CD14-positive monocyte (primary cell): Measurements from ENCODE around the gene PLSCR4. TPM values are rescaled to one million over a fixed set of nuclear protein-coding genes. Genes with fewer than 3 reads are reported as not detected.

Source experiments
- DNase-seq, 3 donors: peaks; one replicate each; pipeline ENCODE4 v3.0.0-alpha.2; 2011 to 2022
- H2AFZ ChIP-seq: 2 replicates; pipeline ENCODE4 v1.6.0; 2012; ENCODE audit warnings: mild to moderate bottlenecking, low read depth, low read length, inconsistent platforms; ENCODE audit not compliant: insufficient read depth, poor library complexity, severe bottlenecking
- H3K27ac ChIP-seq, 2 donors: 1 replicate in 1 of 2; 2 replicates in 1 of 2; pipeline ENCODE4 v1.5.1; 2012 to 2013; ENCODE audit warnings: low read length in 2 of 2, control low read depth in 1 of 2, inconsistent platforms in 1 of 2, low read depth in 1 of 2, mild to moderate bottlenecking in 1 of 2
- H3K27me3 ChIP-seq, 2 donors: one replicate each; pipeline versions ENCODE4 v1.6.0 to v1.6.1; 2011 to 2013; ENCODE audit warnings: low read length in 2 of 2; ENCODE audit not compliant: control insufficient read depth in 2 of 2, insufficient read depth in 2 of 2
- H3K36me3 ChIP-seq, 2 donors: replicated peaks in 1 of 2; 1 replicate in 1 of 2; 2 replicates in 1 of 2; pipeline versions ENCODE4 v1.5.1 to v1.6.1; 2012 to 2013; ENCODE audit warnings: low read length in 2 of 2, control low read depth in 1 of 2, inconsistent platforms in 1 of 2, mild to moderate bottlenecking in 1 of 2; ENCODE audit not compliant: insufficient read depth in 2 of 2, control insufficient read depth in 1 of 2
- H3K4me1 ChIP-seq, 2 donors: 1 replicate in 1 of 2; 2 replicates in 1 of 2; pipeline versions ENCODE4 v1.5.1 to v1.6.1; 2012 to 2013; ENCODE audit warnings: low read length in 2 of 2, control low read depth in 1 of 2, inconsistent platforms in 1 of 2, mild to moderate bottlenecking in 1 of 2, moderate library complexity in 1 of 2; ENCODE audit not compliant: insufficient read depth in 2 of 2, control insufficient read depth in 1 of 2
- H3K4me2 ChIP-seq: replicated peaks from 2 replicates; pipeline ENCODE3; 2012; ENCODE audit warnings: low read length, moderate library complexity, mild to moderate bottlenecking; ENCODE audit not compliant: poor library complexity, severe bottlenecking; ENCODE audit errors: extremely low read depth
- H3K4me3 ChIP-seq, 3 experiments: fragments of 200-600 bp in 1 of 3; sonication (generic) in 1 of 3; replicated peaks in 1 of 3; 1 replicate in 2 of 3; 2 replicates in 1 of 3; pipeline ENCODE4 v1.5.1; 2011 to 2013; ENCODE audit warnings: low read length in 3 of 3, mild to moderate bottlenecking in 3 of 3, control low read depth in 2 of 3, low read depth in 2 of 3, inconsistent platforms in 1 of 3, moderate library complexity in 1 of 3
- H3K79me2 ChIP-seq: 2 replicates; pipeline ENCODE4 v1.6.0; 2012; ENCODE audit warnings: mild to moderate bottlenecking, control low read depth, inconsistent platforms, low read length, moderate library complexity; ENCODE audit not compliant: insufficient read depth
- H3K9ac ChIP-seq: 2 replicates; pipeline ENCODE4 v1.6.0; 2017; ENCODE audit warnings: low read length, mild to moderate bottlenecking; ENCODE audit not compliant: insufficient read depth, poor library complexity, severe bottlenecking
- H3K9me3 ChIP-seq, 2 donors: replicated peaks in 1 of 2; 1 replicate in 1 of 2; 2 replicates in 1 of 2; pipeline versions ENCODE4 v1.5.1 to v1.6.1; 2012 to 2013; ENCODE audit warnings: low read length in 2 of 2, control low read depth in 1 of 2; ENCODE audit not compliant: control insufficient read depth in 1 of 2, insufficient read depth in 1 of 2
- H4K20me1 ChIP-seq: 2 replicates; pipeline ENCODE4 v1.6.0; 2012; ENCODE audit warnings: mild to moderate bottlenecking, low read length, control low read depth, moderate library complexity; ENCODE audit not compliant: insufficient read depth
- H3K27ac Mint-ChIP-seq, 7 donors: one replicate each; pipeline ENCODE4 v1.8.0; 2020; ENCODE audit warnings: mild to moderate bottlenecking in 7 of 7, mixed read lengths in 7 of 7, moderate library complexity in 6 of 7, inconsistent platforms in 2 of 7
- H3K27me3 Mint-ChIP-seq, 3 donors: one replicate each; pipeline ENCODE4 v1.8.0; 2021 to 2022; ENCODE audit warnings: low read depth in 3 of 3, mild to moderate bottlenecking in 3 of 3, mixed read lengths in 3 of 3, moderate library complexity in 3 of 3, inconsistent platforms in 1 of 3
- H3K36me3 Mint-ChIP-seq, 2 donors: one replicate each; pipeline ENCODE4 v1.8.0; 2020; ENCODE audit warnings: mixed read lengths in 2 of 2, inconsistent platforms in 1 of 2, mild to moderate bottlenecking in 1 of 2
- H3K4me1 Mint-ChIP-seq: one replicate; pipeline ENCODE4 v1.8.0; 2020; ENCODE audit warnings: mild to moderate bottlenecking, mixed read lengths
- H3K4me3 Mint-ChIP-seq, 2 donors: one replicate each; pipeline ENCODE4 v1.8.0; 2020; ENCODE audit warnings: mild to moderate bottlenecking in 2 of 2, mixed read lengths in 2 of 2, moderate library complexity in 1 of 2
- H3K9me3 Mint-ChIP-seq, 7 donors: one replicate each; pipeline ENCODE4 v1.8.0; 2020 to 2022; ENCODE audit warnings: mixed read lengths in 7 of 7, mild to moderate bottlenecking in 6 of 7, moderate library complexity in 6 of 7, inconsistent platforms in 2 of 7
- CTCF ChIP-seq: fragments of 200-600 bp; IDR thresholded peaks from one replicate; pipeline ENCODE4 v1.8.0; 2022; ENCODE audit warnings: antibody characterized with exemption, mild to moderate bottlenecking
- WGBS: methylation state at CpG from one replicate; pipeline ENCODE4 v1.1.5; 2013; ENCODE audit warnings: missing lambda C conversion rate; ENCODE audit not compliant: insufficient coverage; 5-methylcytosine and 5-hydroxymethylcytosine counted together
- intact Hi-C, 2 donors: fragments of 100-400 bp; cut with micrococcal nuclease; formaldehyde crosslinking; loops; one replicate each; pipeline versions ENCODE4 v1.15.0 to v1.15.1; 2023
- polyA plus RNA-seq, 3 donors: library from polyadenylated mRNA; depleted of rRNA in 1 of 3; unstranded in 2 of 3; stranded (reverse) in 1 of 3; fragments of 300-500 nt in 2 of 3; fragments of >200 nt in 1 of 3; fragmentation: Illumina TruSeq in 2 of 3; gene quantifications; 1 replicate in 2 of 3; 2 replicates in 1 of 3; pipeline ENCODE4 v1.2.3, GENCODE V29; 2012 to 2021

Gene PLSCR4
- polyA plus RNA-seq, 3 donors, result 0.05 TPM; not detected in 2

GRCh38 chr3:146217324-146217723 lies 33.6 kb downstream of the PLSCR4 start:
- Histone ChIP-seq H3K9me3 (no peaks in the 10 kb centered on the region), H2AFZ (peak overlapping the region; percentile 2), H3K4me3 (no peak overlapping the region), H3K4me2 (no peak overlapping the region), H4K20me1 (no peaks in the 10 kb centered on the region), H3K9ac (no peak overlapping the region), H3K79me2 (no peaks in the 10 kb centered on the region), H3K36me3 (no peaks in the 10 kb centered on the region), H3K27me3 (no peaks in the 10 kb centered on the region), H3K27ac (no peak overlapping the region), H3K4me1 (no peaks in the 10 kb centered on the region)
- H3K36me3 Mint-ChIP-seq, result no peaks in the 10 kb centered on the region
- TF ChIP-seq CTCF, result no peak
- intact Hi-C loops, result loop anchor here in 1 of 2 donors (5.0 kb wide), 1 partner anchor 355 kb away; no protein-coding TSS in a partner anchor
- H3K4me3 Mint-ChIP-seq, result no peak overlapping the region
- H3K27ac Mint-ChIP-seq, result no peak overlapping the region
- 90% methylated on average over 2 of the region's 2 CpGs for WGBS
- no peaks in the 10 kb centered on the region for H3K4me1 Mint-ChIP-seq
- H3K9me3 Mint-ChIP-seq, result no peaks in the 10 kb centered on the region
- DNase-seq, result no peak
- H3K27me3 Mint-ChIP-seq, result no peaks in the 10 kb centered on the region

- no peak overlapping the region for H3K27ac ChIP-seq
- no peak overlapping the region for H3K27ac Mint-ChIP-seq
- no peaks in the 10 kb centered on the region for H3K36me3 ChIP-seq
- TF ChIP-seq CTCF, result no peak
- H2AFZ ChIP-seq, result no peak overlapping the region
- no CpG with 5 or more reads among the region's 2 CpGs for WGBS
- no peak overlapping the region for H3K4me3 ChIP-seq
- no peaks in the 10 kb centered on the region for H3K9me3 Mint-ChIP-seq
- H3K4me2 ChIP-seq, result no peak overlapping the region
- H3K36me3 Mint-ChIP-seq, result no peaks in the 10 kb centered on the region
- no peak overlapping the region for H3K9ac ChIP-seq
- no peaks in the 10 kb centered on the region for H3K4me1 Mint-ChIP-seq
- H3K9me3 ChIP-seq, result no peaks in the 10 kb centered on the region
- no peaks in the 10 kb centered on the region for H3K27me3 Mint-ChIP-seq
- no peaks in the 10 kb centered on the region for H3K79me2 ChIP-seq
- intact Hi-C loops, result no loop called here
- no peak for DNase-seq
- no peaks in the 10 kb centered on the region for H3K27me3 ChIP-seq
- H3K4me1 ChIP-seq, result no peaks in the 10 kb centered on the region
- H4K20me1 ChIP-seq, result no peaks in the 10 kb centered on the region
- no peak overlapping the region for H3K4me3 Mint-ChIP-seq
Measured at GRCh38 chr3:146214493-146214892, 36.4 kb downstream of the PLSCR4 start.
